DND-41 (cell line): ENCODE measurements around the gene IFNL4.

Experiments
- EZH2 ChIP-seq: IDR thresholded peaks from 3 replicates; pipeline ENCODE4 v1.6.1; 2012; ENCODE audit warnings: borderline replicate concordance, low read depth, mild to moderate bottlenecking, moderate library complexity, low read length, inconsistent platforms; ENCODE audit not compliant: severe bottlenecking
- TF ChIP-seq, protein P1 (sequence below): IDR thresholded peaks from 2 replicates; pipeline ENCODE4 v1.5.1; 2012; ENCODE audit warnings: borderline replicate concordance, low read length, moderate library complexity, mild to moderate bottlenecking; ENCODE audit not compliant: poor library complexity, severe bottlenecking; ENCODE audit errors: extremely low read depth

DNA sequence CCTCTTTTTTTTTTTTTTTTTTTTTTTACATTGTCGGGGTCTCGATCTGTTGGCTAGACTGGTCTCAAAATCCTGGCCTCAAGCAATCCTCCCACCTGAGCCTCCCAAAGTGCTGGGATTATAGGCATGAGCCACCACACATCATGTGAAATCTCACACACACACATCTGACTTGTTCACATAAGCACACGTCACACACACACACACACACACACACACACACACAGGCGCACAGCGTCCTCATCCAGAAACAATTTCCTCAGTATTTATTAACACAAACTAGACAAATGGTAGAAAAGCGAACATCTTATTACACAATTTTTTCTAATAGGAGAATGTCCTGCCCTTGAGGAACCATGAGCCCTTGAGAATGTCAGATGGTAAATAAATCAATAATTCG is 39.5 kb downstream of the IFNL4 start:
- TF ChIP-seq EZH2 = no peak
- TF ChIP-seq, protein P1, sequence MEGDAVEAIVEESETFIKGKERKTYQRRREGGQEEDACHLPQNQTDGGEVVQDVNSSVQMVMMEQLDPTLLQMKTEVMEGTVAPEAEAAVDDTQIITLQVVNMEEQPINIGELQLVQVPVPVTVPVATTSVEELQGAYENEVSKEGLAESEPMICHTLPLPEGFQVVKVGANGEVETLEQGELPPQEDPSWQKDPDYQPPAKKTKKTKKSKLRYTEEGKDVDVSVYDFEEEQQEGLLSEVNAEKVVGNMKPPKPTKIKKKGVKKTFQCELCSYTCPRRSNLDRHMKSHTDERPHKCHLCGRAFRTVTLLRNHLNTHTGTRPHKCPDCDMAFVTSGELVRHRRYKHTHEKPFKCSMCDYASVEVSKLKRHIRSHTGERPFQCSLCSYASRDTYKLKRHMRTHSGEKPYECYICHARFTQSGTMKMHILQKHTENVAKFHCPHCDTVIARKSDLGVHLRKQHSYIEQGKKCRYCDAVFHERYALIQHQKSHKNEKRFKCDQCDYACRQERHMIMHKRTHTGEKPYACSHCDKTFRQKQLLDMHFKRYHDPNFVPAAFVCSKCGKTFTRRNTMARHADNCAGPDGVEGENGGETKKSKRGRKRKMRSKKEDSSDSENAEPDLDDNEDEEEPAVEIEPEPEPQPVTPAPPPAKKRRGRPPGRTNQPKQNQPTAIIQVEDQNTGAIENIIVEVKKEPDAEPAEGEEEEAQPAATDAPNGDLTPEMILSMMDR = no peak
